LNCAP (cell line): ENCODE data around the gene NCAN.

Experiments used
- CTCF ChIP-seq: fragments of 450-650 bp; IDR thresholded peaks from 2 replicates; pipeline ENCODE4 v1.5.1; 2017; ENCODE audit warnings: mild to moderate bottlenecking

Gene NCAN

GRCh38 chr19:19256072-19256969 lies 44.6 kb downstream of the NCAN start:
- TF ChIP-seq CTCF, result no peak

- TF ChIP-seq CTCF, result no peak
Measured at GRCh38 chr19:19257137-19257536, 45.4 kb downstream of the NCAN start.

- no peak for TF ChIP-seq CTCF
Measured at GRCh38 chr19:19257836-19258588, 46.3 kb downstream of the NCAN start.

- TF ChIP-seq CTCF, result no peak
Measured at GRCh38 chr19:19258589-19259338, 47.0 kb downstream of the NCAN start.

GRCh38 chr19:19259741-19260140 lies 48.0 kb downstream of the NCAN start:
- no peak for TF ChIP-seq CTCF

- no peak for TF ChIP-seq CTCF
Measured at GRCh38 chr19:19260417-19261214, 48.9 kb downstream of the NCAN start.
